Neural progenitor cell (in vitro differentiated cells): ENCODE data around the gene ZNF860. TPM values are rescaled to one million over a fixed set of nuclear protein-coding genes. Genes with fewer than 3 reads are reported as not detected.

Experiments
- DNase-seq: peaks from one replicate; pipeline ENCODE4 v3.0.0-alpha.2; 2016; ENCODE audit warnings: low spot score
- H2AFZ ChIP-seq: fragments of 200-600 bp; sonication (generic); replicated peaks from 2 replicates; pipeline ENCODE4 v1.6.1; 2016; ENCODE audit warnings: antibody characterized with exemption
- H3F3A ChIP-seq: fragments of 200-600 bp; sonication (generic); 2 replicates; pipeline ENCODE4 v1.6.1; 2016; ENCODE audit warnings: antibody characterized with exemption, low read depth
- H3K27ac ChIP-seq: fragments of 200-600 bp; sonication (generic); 2 replicates; pipeline ENCODE4 v1.5.1; 2016; ENCODE audit warnings: mild to moderate bottlenecking
- H3K27me3 ChIP-seq: fragments of 200-600 bp; sonication (generic); 2 replicates; pipeline ENCODE4 v1.6.1; 2016; ENCODE audit warnings: mild to moderate bottlenecking, moderate library complexity
- H3K36me3 ChIP-seq: fragments of 200-600 bp; sonication (generic); 2 replicates; pipeline ENCODE4 v1.5.1; 2016
- H3K4me1 ChIP-seq: fragments of 200-600 bp; sonication (generic); 2 replicates; pipeline ENCODE4 v1.6.1; 2016; ENCODE audit warnings: mixed run types
- H3K4me2 ChIP-seq: fragments of 200-600 bp; sonication (generic); 2 replicates; pipeline ENCODE4 v1.6.1; 2016
- H3K4me3 ChIP-seq: fragments of 200-600 bp; sonication (generic); 2 replicates; pipeline ENCODE4 v1.5.1; 2016
- H3K79me2 ChIP-seq: fragments of 200-600 bp; sonication (generic); 2 replicates; pipeline ENCODE4 v1.6.1; 2016; ENCODE audit warnings: low read depth
- H3K9ac ChIP-seq: fragments of 200-600 bp; sonication (generic); 2 replicates; pipeline ENCODE4 v1.6.1; 2016
- H3K9me3 ChIP-seq: fragments of 200-600 bp; sonication (generic); 2 replicates; pipeline ENCODE4 v1.5.1; 2016; ENCODE audit warnings: low read depth
- H4K20me1 ChIP-seq: fragments of 200-600 bp; sonication (generic); 2 replicates; pipeline ENCODE4 v1.6.1; 2016; ENCODE audit warnings: low read depth
- H3K27ac Mint-ChIP-seq: 3 replicates; pipeline ENCODE4 v1.8.0; 2021; ENCODE audit warnings: mixed read lengths
- H3K27me3 Mint-ChIP-seq: 2 replicates; pipeline ENCODE4 v1.8.0; 2022; ENCODE audit warnings: low read depth, mild to moderate bottlenecking, inconsistent platforms, moderate library complexity, mixed read lengths; ENCODE audit not compliant: insufficient read depth
- H3K36me3 Mint-ChIP-seq: 3 replicates; pipeline ENCODE4 v1.8.0; 2021; ENCODE audit warnings: mixed read lengths
- H3K4me1 Mint-ChIP-seq: 3 replicates; pipeline ENCODE4 v1.8.0; 2021; ENCODE audit warnings: mixed read lengths
- H3K4me3 Mint-ChIP-seq: 3 replicates; pipeline ENCODE4 v1.8.0; 2021; ENCODE audit warnings: mild to moderate bottlenecking, moderate library complexity, mixed read lengths
- H3K9me3 Mint-ChIP-seq: 3 replicates; pipeline ENCODE4 v1.8.0; 2020; ENCODE audit warnings: mixed read lengths
- EZH2 ChIP-seq: fragments of 200-600 bp; sonication (generic); IDR thresholded peaks from 2 replicates; pipeline ENCODE4 v1.6.1; 2017; ENCODE audit warnings: antibody characterized with exemption, mild to moderate bottlenecking, moderate library complexity
- EZH2phosphoT487 ChIP-seq: fragments of 200-600 bp; sonication (generic); IDR thresholded peaks from 2 replicates; pipeline ENCODE4 v1.6.1; 2017; ENCODE audit warnings: antibody characterized with exemption
- total RNA-seq: library from RNA; depleted of rRNA; stranded (reverse); fragments of >200 nt; gene quantifications from 2 replicates; pipeline ENCODE4 v1.2.3, GENCODE V29; 2015; ENCODE audit warnings: low replicate concordance
- TF ChIP-seq, protein P1 (sequence below): fragments of 200-600 bp; sonication (generic); IDR thresholded peaks from 2 replicates; pipeline ENCODE4 v1.5.1; 2017; ENCODE audit warnings: antibody characterized with exemption, mild to moderate bottlenecking

The ZNF860 gene
- total RNA-seq, 1 donor from 2014 or later: 0.43 TPM

DNA sequence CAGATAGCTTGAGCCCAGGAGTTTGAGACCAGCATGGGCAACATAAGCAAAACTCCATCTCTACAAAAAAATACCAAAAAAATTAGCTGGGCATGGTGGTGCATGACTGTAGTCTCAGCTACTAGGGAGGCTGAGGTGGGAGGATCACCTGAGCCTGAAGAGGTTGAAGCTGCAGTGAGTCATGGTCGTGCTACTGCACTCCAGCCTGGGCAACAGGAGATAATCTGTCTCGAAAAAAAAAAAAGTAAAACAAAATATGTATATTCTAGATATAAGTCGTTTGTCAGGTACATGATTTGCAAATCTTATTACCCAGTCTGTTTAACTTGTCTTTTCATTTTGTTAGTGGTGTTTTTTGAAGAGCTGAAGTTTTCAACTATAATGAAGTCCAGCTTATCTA, 40.2 kb downstream of the ZNF860 start:
- Histone ChIP-seq H3F3A (no peaks in the 10 kb centered on the region), H3K4me2 (no peak overlapping the region), H3K27ac (no peak overlapping the region), H3K36me3 (no peaks in the 10 kb centered on the region), H3K27me3 (no peaks in the 10 kb centered on the region), H3K4me3 (no peak overlapping the region), H3K9ac (no peak overlapping the region), H3K9me3 (no peaks in the 10 kb centered on the region), H2AFZ (no peak overlapping the region), H3K79me2 (no peaks in the 10 kb centered on the region), H3K4me1 (no peaks in the 10 kb centered on the region), H4K20me1 (no peaks in the 10 kb centered on the region)
- no peak for TF ChIP-seq EZH2
- TF ChIP-seq, protein P1, sequence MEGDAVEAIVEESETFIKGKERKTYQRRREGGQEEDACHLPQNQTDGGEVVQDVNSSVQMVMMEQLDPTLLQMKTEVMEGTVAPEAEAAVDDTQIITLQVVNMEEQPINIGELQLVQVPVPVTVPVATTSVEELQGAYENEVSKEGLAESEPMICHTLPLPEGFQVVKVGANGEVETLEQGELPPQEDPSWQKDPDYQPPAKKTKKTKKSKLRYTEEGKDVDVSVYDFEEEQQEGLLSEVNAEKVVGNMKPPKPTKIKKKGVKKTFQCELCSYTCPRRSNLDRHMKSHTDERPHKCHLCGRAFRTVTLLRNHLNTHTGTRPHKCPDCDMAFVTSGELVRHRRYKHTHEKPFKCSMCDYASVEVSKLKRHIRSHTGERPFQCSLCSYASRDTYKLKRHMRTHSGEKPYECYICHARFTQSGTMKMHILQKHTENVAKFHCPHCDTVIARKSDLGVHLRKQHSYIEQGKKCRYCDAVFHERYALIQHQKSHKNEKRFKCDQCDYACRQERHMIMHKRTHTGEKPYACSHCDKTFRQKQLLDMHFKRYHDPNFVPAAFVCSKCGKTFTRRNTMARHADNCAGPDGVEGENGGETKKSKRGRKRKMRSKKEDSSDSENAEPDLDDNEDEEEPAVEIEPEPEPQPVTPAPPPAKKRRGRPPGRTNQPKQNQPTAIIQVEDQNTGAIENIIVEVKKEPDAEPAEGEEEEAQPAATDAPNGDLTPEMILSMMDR: no peak
- TF ChIP-seq EZH2phosphoT487: no peak
- no peaks in the 10 kb centered on the region for H3K4me1 Mint-ChIP-seq
- DNase-seq: no peak
- no peaks in the 10 kb centered on the region for H3K9me3 Mint-ChIP-seq
- H3K4me3 Mint-ChIP-seq: no peak overlapping the region
- H3K27me3 Mint-ChIP-seq: no peaks in the 10 kb centered on the region
- H3K36me3 Mint-ChIP-seq: no peaks in the 10 kb centered on the region
- no peak overlapping the region for H3K27ac Mint-ChIP-seq

DNA sequence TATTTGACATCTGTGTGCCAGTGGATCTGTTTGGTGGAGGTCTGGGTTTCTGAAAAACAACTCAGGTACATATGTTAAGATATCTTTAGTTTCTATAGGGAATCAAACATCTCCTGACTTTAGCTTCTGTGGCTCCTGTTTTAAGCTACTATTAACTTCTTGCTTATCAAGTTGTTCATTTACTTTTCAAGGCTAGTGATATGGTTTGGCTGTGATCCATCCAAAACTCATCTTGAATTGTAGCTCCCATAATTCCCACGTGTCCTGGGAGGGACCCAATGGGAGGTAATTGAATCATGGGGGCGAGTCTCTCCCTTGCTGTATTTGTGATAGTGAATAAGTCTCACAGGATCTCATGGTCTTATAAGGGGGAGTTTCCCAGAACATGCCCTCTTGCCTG, 41.4 kb downstream of the ZNF860 start:
- no peaks in the 10 kb centered on the region for H3K9me3 Mint-ChIP-seq
- H3K27me3 Mint-ChIP-seq: no peaks in the 10 kb centered on the region
- H3K27ac Mint-ChIP-seq: no peak overlapping the region
- H3K4me2 ChIP-seq: no peak overlapping the region
- H2AFZ ChIP-seq: no peak overlapping the region
- no peaks in the 10 kb centered on the region for H3K9me3 ChIP-seq
- H3K36me3 Mint-ChIP-seq: no peaks in the 10 kb centered on the region
- H4K20me1 ChIP-seq: no peaks in the 10 kb centered on the region
- no peaks in the 10 kb centered on the region for H3K4me1 Mint-ChIP-seq
- H3K36me3 ChIP-seq: no peaks in the 10 kb centered on the region
- no peaks in the 10 kb centered on the region for H3K27me3 ChIP-seq
- H3K27ac ChIP-seq: no peak overlapping the region
- no peaks in the 10 kb centered on the region for H3K4me1 ChIP-seq
- no peak overlapping the region for H3K4me3 Mint-ChIP-seq
- no peak overlapping the region for H3K9ac ChIP-seq
- H3K4me3 ChIP-seq: no peak overlapping the region
- H3F3A ChIP-seq: no peaks in the 10 kb centered on the region
- no peak for TF ChIP-seq EZH2phosphoT487
- no peak for TF ChIP-seq EZH2
- TF ChIP-seq, protein P1: no peak
- no peaks in the 10 kb centered on the region for H3K79me2 ChIP-seq
- DNase-seq: no peak

DNA sequence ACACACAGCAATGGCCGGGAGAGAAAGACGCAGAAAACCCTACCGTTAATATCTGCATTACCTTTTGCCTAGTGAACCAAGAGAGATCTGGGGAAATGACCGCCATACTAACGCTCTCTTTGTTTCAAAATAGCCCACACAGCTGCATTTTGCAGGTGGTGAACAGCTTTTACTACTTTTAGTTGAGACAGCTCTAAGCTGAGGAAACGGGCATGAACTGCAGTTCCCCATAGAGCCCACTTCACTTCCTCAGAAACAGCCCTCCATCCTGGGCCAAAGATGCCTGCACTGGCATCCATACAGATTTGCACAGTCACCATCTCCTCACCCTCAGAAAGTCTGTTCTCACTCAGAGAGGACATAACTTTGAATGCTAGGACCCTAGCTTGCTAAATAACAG, 45.0 kb downstream of the ZNF860 start:
- H3K27ac ChIP-seq: no peak overlapping the region
- no peaks in the 10 kb centered on the region for H4K20me1 ChIP-seq
- H3K9ac ChIP-seq: no peak overlapping the region
- Mint-ChIP-seq H3K9me3 (no peaks in the 10 kb centered on the region), H3K4me3 (no peak overlapping the region), H3K27ac (no peak overlapping the region), H3K27me3 (no peaks in the 10 kb centered on the region), H3K36me3 (no peaks in the 10 kb centered on the region), H3K4me1 (no peaks in the 10 kb centered on the region)
- no peak for DNase-seq
- no peak overlapping the region for H3K4me3 ChIP-seq
- H3K9me3 ChIP-seq: no peaks in the 10 kb centered on the region
- no peak overlapping the region for H3K4me2 ChIP-seq
- TF ChIP-seq, protein P1: no peak
- TF ChIP-seq EZH2phosphoT487 (no peak), EZH2 (no peak)
- no peaks in the 10 kb centered on the region for H3K27me3 ChIP-seq
- no peaks in the 10 kb centered on the region for H3K4me1 ChIP-seq
- no peaks in the 10 kb centered on the region for H3K79me2 ChIP-seq
- no peaks in the 10 kb centered on the region for H3K36me3 ChIP-seq
- no peak overlapping the region for H2AFZ ChIP-seq
- no peaks in the 10 kb centered on the region for H3F3A ChIP-seq

DNA sequence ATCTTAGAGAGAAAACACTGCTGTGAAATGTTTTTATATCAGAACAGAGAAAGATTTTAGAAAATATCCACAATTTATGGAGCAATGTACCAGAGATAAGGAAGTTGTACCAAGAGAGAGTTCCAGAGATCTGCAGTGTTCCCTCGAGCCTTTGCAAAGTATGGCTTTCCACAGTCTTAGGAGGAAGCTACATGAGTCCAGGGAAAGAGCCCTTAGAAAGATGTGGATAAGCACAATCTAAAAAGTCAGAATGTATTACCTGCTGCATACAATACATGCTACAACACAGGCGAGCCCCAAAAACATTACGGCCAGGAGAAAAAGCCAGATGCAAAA, 56.4 kb downstream of the ZNF860 start:
- Histone ChIP-seq H3K4me1 (no peaks in the 10 kb centered on the region), H3K27me3 (no peaks in the 10 kb centered on the region), H2AFZ (peak overlapping the region; percentile 78), H3K4me2 (no peak overlapping the region), H3K27ac (no peak overlapping the region), H3K9me3 (no peaks in the 10 kb centered on the region), H3K9ac (no peak overlapping the region), H4K20me1 (no peaks in the 10 kb centered on the region), H3K79me2 (no peaks in the 10 kb centered on the region), H3K36me3 (no peaks in the 10 kb centered on the region), H3F3A (no peaks in the 10 kb centered on the region), H3K4me3 (no peak overlapping the region)
- Mint-ChIP-seq H3K27ac (no peak overlapping the region), H3K9me3 (peaks cover 11% of the 10 kb centered on the region), H3K4me3 (no peak overlapping the region), H3K4me1 (peaks cover 7% of the 10 kb centered on the region), H3K27me3 (peaks cover 4% of the 10 kb centered on the region), H3K36me3 (no peaks in the 10 kb centered on the region)
- DNase-seq: no peak
- TF ChIP-seq, protein P1: no peak
- TF ChIP-seq EZH2phosphoT487 (no peak), EZH2 (no peak)
